OCI-M1 (cell line): Measurements from ENCODE around the gene TAPBPL.

Experiments
- DNase-seq: peaks from one replicate; lab custom pipeline; 2025; lab: John Stamatoyannopoulos, UW

Gene TAPBPL

DNA sequence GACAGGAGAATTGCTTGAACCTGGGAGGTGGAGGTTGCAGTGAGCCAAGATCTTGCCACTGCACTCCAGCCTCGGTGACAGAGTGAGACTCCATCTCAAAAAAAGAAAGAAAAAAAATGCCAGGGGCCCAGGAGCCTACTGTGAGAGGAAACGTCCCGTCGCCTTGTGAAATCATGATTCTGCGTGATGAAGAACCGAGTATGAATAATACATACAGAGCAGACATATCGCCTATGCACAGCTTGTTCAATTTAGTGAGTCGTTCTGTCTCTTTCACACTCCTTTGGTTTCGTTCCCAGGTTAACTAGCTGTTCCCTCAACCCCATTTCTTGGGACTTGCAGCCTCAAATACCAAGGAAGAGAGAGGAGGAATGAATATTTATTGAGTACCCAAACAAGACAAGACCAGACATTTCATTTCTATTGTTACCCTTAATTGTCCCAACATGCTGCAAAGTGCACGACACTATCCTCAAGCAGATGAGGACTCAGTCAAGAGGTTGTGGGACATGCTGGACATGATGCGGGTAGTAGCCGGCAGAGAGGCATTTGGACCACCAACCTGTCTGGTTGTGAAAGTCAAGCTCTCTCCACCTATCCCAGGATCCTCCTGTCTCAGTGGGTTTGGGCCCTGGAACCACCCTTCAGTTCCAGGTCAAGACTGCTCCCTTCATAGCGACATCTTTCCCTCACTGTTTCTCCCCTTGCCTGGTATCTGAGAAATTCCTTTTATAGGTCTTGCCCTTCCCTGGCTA, 15.7 kb upstream of the TAPBPL start:
- DNase-seq, result no peak

DNA sequence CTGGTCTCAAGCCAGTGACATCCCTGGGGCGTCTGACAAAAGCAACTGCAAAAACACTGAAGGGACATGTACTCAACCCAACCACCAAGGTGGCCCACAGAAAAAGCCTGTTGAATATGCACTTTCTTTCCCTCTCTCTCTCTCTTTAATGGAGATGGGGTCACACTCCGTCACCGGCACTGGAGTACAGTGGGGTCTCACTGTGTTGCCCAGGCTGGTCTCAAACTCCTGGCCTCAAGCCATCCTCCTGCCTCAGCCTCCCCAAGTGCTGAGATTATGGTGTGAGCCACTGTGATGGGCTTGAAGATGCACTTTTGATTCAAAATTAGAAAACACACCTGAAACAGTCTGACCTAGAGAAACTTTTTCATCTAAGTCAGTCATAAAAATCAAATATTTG, 14.3 kb upstream of the TAPBPL start:
- DNase-seq, result no peak

DNA sequence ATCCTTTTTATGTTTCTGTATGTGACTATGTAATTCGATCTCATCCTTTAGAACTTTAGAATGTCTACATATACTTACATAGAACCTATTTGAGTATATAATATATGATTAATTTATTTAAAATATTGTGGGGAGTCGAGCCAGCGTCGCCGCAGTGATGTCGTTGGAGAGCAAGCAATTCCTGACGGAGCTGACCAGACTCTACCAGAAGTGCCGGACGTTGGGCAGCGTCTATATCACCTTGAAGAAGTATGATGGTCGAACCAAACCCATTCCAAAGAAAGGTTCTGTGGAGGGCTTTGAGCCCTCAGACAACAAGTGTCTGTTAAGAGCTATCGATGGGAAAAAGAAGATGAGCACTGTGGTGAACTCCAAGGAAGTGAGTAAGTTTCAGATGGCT, 13.5 kb upstream of the TAPBPL start:
- no peak for DNase-seq

- no peak for DNase-seq
Measured at GRCh38 chr12:6440391-6440790, 11.5 kb upstream of the TAPBPL start.

DNA sequence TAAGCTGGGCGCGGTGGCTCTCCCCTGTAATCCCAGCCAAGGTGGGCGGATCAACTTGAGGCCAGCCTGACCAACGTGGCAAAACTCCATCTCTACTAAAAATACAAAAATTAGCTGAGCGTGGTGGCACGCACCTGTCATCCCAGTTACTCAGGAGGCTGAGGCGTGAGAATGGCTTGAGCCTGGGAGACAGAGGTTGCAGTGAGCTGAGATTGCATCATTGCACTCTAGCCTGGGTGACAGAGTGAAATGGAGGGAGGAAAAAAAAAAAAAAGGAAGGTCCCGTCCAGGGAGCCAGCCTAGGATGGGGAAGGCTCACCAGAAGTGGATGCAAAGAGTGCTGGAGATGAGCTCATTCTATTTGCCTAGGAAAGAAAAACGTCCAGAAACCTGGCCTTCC, 9.0 kb upstream of the TAPBPL start:
- DNase-seq, result no peak

DNA sequence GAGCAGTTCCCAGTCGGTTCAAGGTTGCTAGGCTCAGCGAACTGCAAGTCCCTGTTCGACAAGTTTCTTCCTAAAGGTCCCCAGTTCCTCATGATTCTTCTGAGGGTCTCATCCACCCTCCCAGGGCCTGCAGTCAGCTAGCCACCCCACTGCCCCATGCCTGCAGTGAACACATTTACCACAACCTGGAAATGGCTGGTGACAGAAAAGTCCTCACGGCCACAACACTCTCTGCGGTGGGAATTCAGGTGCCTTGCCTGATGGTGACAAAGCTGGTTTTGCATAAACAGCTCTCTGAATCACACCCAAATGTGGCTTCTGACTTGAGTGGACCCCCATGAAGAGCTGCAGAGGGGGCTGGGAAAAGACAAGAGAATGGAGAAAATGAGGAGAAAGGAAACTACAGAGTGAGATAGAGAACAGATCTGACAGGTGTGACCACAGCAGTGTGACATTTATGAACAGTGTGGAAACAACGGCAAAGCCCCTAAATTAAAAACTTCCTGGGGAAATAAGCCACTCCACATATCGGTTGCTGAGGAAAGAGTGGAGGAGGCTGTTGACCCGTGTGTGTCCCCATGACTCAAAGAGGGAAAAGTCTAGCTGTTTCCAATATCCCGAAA, 8.4 kb upstream of the TAPBPL start:
- no peak for DNase-seq

DNA sequence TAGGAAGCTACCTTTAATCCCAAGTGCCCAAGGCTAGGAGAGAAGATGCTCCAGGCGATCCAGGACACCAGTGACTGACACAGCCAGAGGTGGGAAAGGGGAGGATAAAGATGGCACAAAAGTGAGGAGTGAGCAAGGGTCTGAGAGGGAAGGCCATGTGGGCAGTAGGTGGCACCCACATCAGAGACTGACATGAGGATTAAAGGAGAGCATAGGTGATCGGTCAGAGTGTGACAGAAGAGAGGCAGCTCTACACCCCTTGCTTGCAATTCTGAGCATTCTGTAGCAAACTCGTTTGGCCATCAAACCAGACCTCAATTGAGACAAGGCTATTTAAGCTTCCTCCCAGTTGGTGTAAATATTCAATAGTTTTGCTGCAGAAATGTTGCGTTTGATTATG, 7.8 kb upstream of the TAPBPL start:
- DNase-seq, result no peak

DNA sequence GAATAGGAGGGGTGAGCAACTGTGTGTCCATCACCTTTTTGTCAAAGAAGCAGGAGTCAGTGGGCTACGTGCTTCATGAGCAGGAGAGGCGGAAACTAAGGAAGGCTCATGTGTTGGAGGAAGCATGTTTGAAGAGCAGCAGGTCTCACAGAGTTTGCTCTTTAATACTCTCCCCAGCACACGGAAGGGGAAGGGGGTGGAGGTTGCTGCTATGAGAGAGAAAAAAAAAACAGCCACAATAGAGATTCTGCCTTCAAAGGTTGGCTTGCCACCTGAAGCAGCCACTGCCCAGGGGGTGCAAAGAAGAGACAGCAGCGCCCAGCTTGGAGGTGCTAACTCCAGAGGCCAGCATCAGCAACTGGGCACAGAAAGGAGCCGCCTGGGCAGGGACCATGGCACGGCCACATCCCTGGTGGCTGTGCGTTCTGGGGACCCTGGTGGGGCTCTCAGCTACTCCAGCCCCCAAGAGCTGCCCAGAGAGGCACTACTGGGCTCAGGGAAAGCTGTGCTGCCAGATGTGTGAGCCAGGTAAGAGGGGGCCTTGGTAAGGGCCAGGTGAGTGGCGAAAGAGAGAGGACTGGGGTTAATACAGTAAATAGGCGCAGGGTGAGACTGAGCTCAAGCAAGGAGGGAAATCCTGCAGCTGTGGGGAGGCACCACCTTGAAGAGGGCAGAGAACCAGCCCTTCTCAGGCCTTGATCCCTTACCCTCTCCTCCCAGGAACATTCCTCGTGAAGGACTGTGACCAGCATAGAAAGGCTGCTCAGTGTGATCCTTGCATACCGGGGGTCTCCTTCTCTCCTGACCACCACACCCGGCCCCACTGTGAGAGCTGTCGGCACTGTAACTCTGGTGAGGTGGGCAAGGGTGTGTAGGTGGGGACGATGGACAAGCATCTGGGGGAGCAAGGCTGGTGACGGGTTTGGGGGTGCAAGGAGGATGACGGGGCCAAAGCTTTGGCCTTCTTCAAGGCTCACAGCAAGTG, 6.8 kb upstream of the TAPBPL start, which contains the start of gene CD27:
Gene CD27, plus strand, starts transcription at position 252 of the 985 bp plus-strand sequence. Its CDS starts 141 bp downstream, at position 393.
- no peak for DNase-seq

DNA sequence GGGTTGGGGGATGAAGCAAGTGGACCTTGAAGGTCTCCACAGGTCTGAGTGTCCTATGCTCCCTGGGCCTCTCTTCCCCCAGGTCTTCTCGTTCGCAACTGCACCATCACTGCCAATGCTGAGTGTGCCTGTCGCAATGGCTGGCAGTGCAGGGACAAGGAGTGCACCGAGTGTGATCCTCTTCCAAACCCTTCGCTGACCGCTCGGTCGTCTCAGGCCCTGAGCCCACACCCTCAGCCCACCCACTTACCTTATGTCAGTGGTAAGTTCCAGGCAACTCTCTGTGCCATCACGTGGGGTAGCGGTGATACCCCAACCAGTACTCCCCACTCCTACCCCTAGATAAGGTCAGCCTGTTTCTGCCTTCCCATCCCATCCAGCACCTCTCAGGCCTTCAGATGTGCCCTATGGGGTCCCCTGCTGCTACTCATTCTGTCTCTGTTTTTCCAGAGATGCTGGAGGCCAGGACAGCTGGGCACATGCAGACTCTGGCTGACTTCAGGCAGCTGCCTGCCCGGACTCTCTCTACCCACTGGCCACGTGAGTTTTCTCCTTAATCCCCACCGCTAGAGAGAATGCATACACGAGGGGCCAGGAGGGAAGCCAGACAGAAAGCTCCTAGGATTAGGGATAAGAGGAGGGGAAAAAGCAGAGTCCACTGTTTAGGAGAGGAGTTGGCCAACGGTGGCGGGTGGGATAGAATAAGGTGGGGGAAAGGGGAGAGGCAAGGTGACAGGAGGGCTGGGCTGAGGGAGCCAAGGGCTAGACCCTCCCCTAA, 1.6 kb upstream of the TAPBPL start:
- DNase-seq, result no peak

- peak; percentile 62 for DNase-seq
Measured at GRCh38 chr12:6450869-6451347, 934 bp upstream of the TAPBPL start.

DNA sequence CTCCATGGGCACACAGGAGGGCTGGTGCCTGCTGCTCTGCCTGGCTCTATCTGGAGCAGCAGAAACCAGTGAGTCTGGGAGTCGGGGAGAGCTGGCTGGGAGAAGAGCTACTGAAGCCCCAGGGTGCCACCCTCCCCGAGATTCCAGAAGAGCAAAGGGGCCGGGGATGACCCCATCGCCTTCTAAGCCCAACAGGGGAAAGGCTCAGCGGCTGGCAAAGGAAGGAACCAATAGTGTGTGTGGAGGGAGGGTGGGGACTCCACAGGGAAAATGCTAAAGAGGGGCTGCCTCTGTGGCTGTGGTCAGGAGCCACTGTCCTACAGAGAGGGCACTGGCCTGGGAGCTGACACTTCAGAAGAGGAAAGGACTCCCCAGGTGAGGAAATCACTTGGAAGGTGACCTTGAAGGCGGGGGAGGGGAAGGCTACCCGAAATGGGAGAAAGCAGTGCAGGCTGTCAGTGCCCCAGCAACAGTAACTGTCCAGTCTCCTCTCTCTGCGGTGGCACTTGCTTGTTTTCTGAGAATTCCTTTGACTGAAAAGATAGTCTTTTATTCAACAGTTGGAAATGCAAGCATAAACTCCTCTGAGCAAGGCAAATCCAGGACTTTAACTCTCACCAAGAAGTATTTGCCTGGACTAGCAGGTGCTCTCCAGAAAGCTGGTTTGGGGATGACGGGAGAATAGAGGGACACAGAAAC, 552 bp downstream of the TAPBPL start:
- DNase-seq, result peak; percentile 68

DNA sequence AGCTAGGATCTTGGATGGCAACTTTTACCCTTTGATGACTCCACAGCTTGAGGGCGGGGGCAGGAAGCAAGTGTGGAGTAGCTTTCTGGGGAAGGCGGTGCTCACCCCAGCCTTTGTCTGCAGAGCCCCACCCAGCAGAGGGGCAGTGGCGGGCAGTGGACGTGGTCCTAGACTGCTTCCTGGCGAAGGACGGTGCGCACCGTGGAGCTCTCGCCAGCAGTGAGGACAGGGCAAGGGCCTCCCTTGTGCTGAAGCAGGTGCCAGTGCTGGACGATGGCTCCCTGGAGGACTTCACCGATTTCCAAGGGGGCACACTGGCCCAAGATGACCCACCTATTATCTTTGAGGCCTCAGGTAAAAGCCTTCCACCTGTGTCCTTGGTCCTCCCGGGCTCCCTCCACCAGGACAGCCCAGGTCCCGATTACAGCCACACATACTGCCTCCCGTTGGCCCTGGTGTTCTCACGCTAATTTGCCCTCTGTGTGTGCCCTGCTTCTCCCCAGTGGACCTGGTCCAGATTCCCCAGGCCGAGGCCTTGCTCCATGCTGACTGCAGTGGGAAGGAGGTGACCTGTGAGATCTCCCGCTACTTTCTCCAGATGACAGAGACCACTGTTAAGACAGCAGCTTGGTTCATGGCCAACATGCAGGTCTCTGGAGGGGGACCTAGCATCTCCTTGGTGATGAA, 1.2 kb downstream of the TAPBPL start:
- no peak for DNase-seq

GRCh38 chr12:6457220-6457945, 5.5 kb downstream of the TAPBPL start:
- DNase-seq, result no peak

DNA sequence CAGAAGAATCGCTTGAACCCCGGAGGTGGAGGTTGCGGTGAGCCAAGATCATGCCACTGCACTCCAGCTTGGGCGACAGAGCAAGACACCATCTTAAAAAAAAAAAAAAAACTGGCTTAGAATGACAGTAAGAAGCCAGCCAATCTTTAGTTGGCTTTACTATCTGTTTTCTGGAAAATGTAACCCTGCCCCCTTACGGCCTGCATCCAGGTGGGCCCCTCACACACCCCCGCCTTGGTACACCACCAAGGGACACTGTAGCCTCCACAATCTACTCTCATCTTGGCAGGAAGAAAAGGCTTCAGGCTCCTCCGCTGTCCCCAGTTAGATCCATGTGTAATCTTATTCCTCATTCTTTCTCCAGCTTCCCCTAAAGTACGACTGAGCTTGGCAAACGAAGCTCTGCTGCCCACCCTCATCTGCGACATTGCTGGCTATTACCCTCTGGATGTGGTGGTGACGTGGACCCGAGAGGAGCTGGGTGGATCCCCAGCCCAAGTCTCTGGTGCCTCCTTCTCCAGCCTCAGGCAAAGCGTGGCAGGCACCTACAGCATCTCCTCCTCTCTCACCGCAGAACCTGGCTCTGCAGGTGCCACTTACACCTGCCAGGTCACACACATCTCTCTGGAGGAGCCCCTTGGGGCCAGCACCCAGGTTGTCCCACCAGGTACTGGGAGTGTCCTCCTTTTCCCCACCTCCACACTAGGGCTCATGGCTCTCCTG, 6.6 kb downstream of the TAPBPL start:
- DNase-seq, result no peak

DNA sequence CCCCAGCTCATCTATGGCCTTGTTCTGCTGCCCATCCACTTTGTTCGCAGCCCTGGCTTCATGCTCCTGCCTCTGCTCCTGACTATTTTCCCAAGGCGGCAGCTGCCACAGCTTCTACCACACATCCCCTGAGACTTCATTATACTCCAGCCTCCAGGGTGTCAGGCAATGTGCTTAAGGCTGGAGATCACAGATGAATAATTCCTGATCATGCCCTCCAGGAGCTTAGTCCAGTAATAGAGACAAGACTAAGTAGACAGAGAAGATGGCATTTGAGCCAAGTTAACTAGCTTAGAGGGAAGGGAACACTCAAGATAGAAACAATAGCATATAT, 7.1 kb downstream of the TAPBPL start:
- DNase-seq, result no peak

GRCh38 chr12:6460751-6461371, 9.0 kb downstream of the TAPBPL start:
- no peak for DNase-seq

- peak; percentile 32 for DNase-seq
Measured at GRCh38 chr12:6461401-6462233, 9.8 kb downstream of the TAPBPL start.
